Measurements from ENCODE around the gene GALNT2. TPM values are rescaled to one million over a fixed set of nuclear protein-coding genes. Genes with fewer than 3 reads are reported as not detected.

GALNT2 gene
- total and polyA plus RNA-seq, 2 of the 4 experiments (the other 2 are of a cell fraction) = 50.4 to 189 TPM

- intact Hi-C loops (cut with micrococcal nuclease) = no loop called here
- dilution Hi-C loops (cut with HindIII; ENCODE audit: low sequenced_read_pairs, unreplicated experiment) = no loop called here
These were observed 204.4 kb downstream of the GALNT2 start for GRCh38 chr1:230271300-230272035.

More at GRCh38 chr1:230271300-230272035, 204.4 kb downstream of the GALNT2 start:
- H3K4ac ChIP-seq (ENCODE audit: low read depth, low read length) = no peak overlapping the region
- H2BK5ac ChIP-seq (ENCODE audit: low read depth, low read length, poor library complexity, severe bottlenecking) = no peak overlapping the region
- H4K5ac ChIP-seq (ENCODE audit: low read depth, low read length) = no peak overlapping the region
- H3K4me2 ChIP-seq (ENCODE audit: low read depth, low read length) = no peak overlapping the region
- no peak overlapping the region for H2AK9ac ChIP-seq (replicated peaks; ENCODE audit: low read depth, low read length, poor library complexity)
- no peak overlapping the region for H2AK5ac ChIP-seq (ENCODE audit: low read depth, low read length)
- no peak overlapping the region for H3K18ac ChIP-seq (ENCODE audit: low read depth, low read length)
- 96% methylated on average over 7 of the region's 20 CpGs; no CpG with 5 or more reads in 1 of the 2 experiments for WGBS, 2 experiments (ENCODE audit: extremely low coverage in 2 of 2, insufficient read length in 1 of 2)
- H3K36me3 ChIP-seq (ENCODE audit: control insufficient read depth, insufficient read depth, low read length) = peaks cover 33% of the 10 kb centered on the region
- ChIA-PET POLR2A (ENCODE audit: unreplicated experiment) (no interaction called here), CTCF (no interaction called here)
- TF ChIP-seq RAD21 (IDR thresholded peaks at IDR 0.05; ENCODE audit: low read length) = no peak
- TF ChIP-seq MAFK (IDR thresholded peaks at IDR 0.05; ENCODE audit: low read depth, low read length) = no peak
- TF ChIP-seq RCOR1 (IDR thresholded peaks at IDR 0.05; ENCODE audit: insufficient replicate concordance, low read length) = no peak
- TF ChIP-seq CEBPB (IDR thresholded peaks at IDR 0.05; ENCODE audit: low read depth, low read length) = no peak
- no peak overlapping the region for H2BK120ac ChIP-seq (ENCODE audit: low read depth, low read length)
- peaks cover 5 to 7% of the 10 kb centered on the region in 2 experiments; a peak in 1 of 4 replicates for H3K79me1 ChIP-seq (ENCODE audit: low read depth in 1 of 2, low read length in 2 of 2)
- no peak overlapping the region for H3K23ac ChIP-seq (ENCODE audit: low read depth, low read length)
- BruUV-seq (replicated peaks) = no TSS peak
- no peak overlapping the region for H3K4me3 ChIP-seq (ENCODE audit: insufficient read depth, low read depth, low read length)
- in situ Hi-C loops (cut with MboI; ENCODE audit: low sequenced_read_pairs) = no loop called here
- H4K91ac ChIP-seq (ENCODE audit: insufficient read depth, low read depth, low read length) = no peak overlapping the region
- H2BK15ac ChIP-seq (ENCODE audit: low read depth, low read length) = no peak overlapping the region
- no peak overlapping the region for H3K9ac ChIP-seq (ENCODE audit: low read depth, low read length)
- no peak overlapping the region for H3K27ac ChIP-seq (ENCODE audit: insufficient read depth, low read length)
- no peak overlapping the region for H3K14ac ChIP-seq (replicated peaks; ENCODE audit: low read depth, low read length)
- no peaks in the 10 kb centered on the region for H3K9me1 ChIP-seq (ENCODE audit: insufficient read depth, low read length)
- no peak for ATAC-seq (ENCODE audit: low read depth)
- H3K4me1 ChIP-seq (ENCODE audit: control insufficient read depth, insufficient read depth, low read length) = peaks cover 3% of the 10 kb centered on the region; the same call in 1 of the 2 replicates
- no peaks in the 10 kb centered on the region for H3K27me3 ChIP-seq (ENCODE audit: control insufficient read depth, insufficient read depth, low read length)
- H4K8ac ChIP-seq (ENCODE audit: low read depth in 2 of 2, low read length in 2 of 2) = no peak overlapping the region
- no peaks in the 10 kb centered on the region for H4K20me1 ChIP-seq (ENCODE audit: insufficient read depth, low read length)
- H2BK20ac ChIP-seq (ENCODE audit: low read depth, low read length) = no peak overlapping the region
- no peak for DNase-seq
- H3K56ac ChIP-seq (ENCODE audit: extremely low read depth, insufficient read depth, low read length) = no peak overlapping the region
- H2AFZ ChIP-seq (replicated peaks; ENCODE audit: low read length, poor library complexity) = no peak overlapping the region
- H3K9me3 ChIP-seq (ENCODE audit: control insufficient read depth, insufficient read depth, low read length) = no peaks in the 10 kb centered on the region

Measured in IMR-90 (cell line).